ENCODE measurements around the gene CENATAC. TPM values are rescaled to one million over a fixed set of nuclear protein-coding genes. Genes with fewer than 3 reads are reported as not detected.

CENATAC gene
- total RNA-seq, 2 donors from 2014 or later: 27.8 TPM

Small RNAs within 50 kb of the gene (microRNA-seq; reads per million reads assigned to microRNA genes)
- gene MIR3656 (ENCODE audit: borderline microRNAs expressed in 2 of 2): 0.32 to 0.52 reads per million in 2 donors

Other genes with a start within 250 kb of the CENATAC start
- 100 to 1,000 TPM; 104 to 117 TPM for gene DDX6, start 207.0 kb upstream of the CENATAC start, total RNA-seq
- gene CXCR5, start 114.2 kb upstream of the CENATAC start, total RNA-seq: under 1 TPM in 1 of 2 donors, not detected in 1; 0.10 TPM
- gene BCL9L, start 72.2 kb upstream of the CENATAC start, total RNA-seq: 10 to 100 TPM; 89.2 to 89.5 TPM
- not detected for gene UPK2, start 41.8 kb upstream of the CENATAC start, total RNA-seq
- gene FOXR1, start 26.4 kb upstream of the CENATAC start, total RNA-seq: not detected
- gene RPS25, start 20.2 kb downstream of the CENATAC start, total RNA-seq: 100 to 1,000 TPM; 741 to 816 TPM
- gene TRAPPC4, start 20.6 kb downstream of the CENATAC start, total RNA-seq: 10 to 100 TPM; 45.4 to 49.9 TPM
- 1 to 10 TPM; 6.0 to 7.8 TPM for gene SLC37A4, start 32.7 kb downstream of the CENATAC start, total RNA-seq
- gene HYOU1, start 59.1 kb downstream of the CENATAC start, total RNA-seq: 100 to 1,000 TPM; 110 to 128 TPM
- 10 to 100 TPM; 24.8 to 26.6 TPM for gene VPS11, start 69.7 kb downstream of the CENATAC start, total RNA-seq
- 10 to 100 TPM; 16.8 to 21.1 TPM for gene HMBS, start 86.7 kb downstream of the CENATAC start, total RNA-seq
- gene DPAGT1, start 103.7 kb downstream of the CENATAC start, total RNA-seq: 10 to 100 TPM; 23.8 to 24.2 TPM
- 1 to 10 TPM; 7.4 to 8.5 TPM for gene C2CD2L, start 109.2 kb downstream of the CENATAC start, total RNA-seq
- gene HINFP, start 123.4 kb downstream of the CENATAC start, total RNA-seq: 10 to 100 TPM; 10.8 to 13.4 TPM
- under 1 TPM; 0.23 to 0.43 TPM for gene ABCG4, start 150.9 kb downstream of the CENATAC start, total RNA-seq
- 10 to 100 TPM; 14.9 to 23.9 TPM for gene NLRX1, start 170.6 kb downstream of the CENATAC start, total RNA-seq
- gene NHERF4, start 187.3 kb downstream of the CENATAC start, total RNA-seq: under 1 TPM in 1 of 2 donors, not detected in 1; 0.14 TPM
- 10 to 100 TPM; 23.3 to 32.8 TPM for gene CBL, start 208.2 kb downstream of the CENATAC start, total RNA-seq